H1 (cell line): ENCODE measurements around the gene MRPS12.
A peak's percentile ranks its signal among the peaks of the same experiment; 100 is the strongest.

Experiments
- CHD1 ChIP-seq: IDR thresholded peaks from 2 replicates; pipeline ENCODE4 v1.6.1; 2012; ENCODE audit warnings: low read depth, low read length, improper control_type of control experiment
- EGR1 ChIP-seq: IDR thresholded peaks from 2 replicates; pipeline ENCODE4 v1.6.1; 2011; ENCODE audit warnings: low read depth, low read length, borderline replicate concordance
- EP300 ChIP-seq, 2 experiments: IDR thresholded peaks; 1 replicate in 1 of 2; 2 replicates in 1 of 2; pipeline ENCODE4 v1.6.1; 2011 to 2012; ENCODE audit warnings: low read depth in 2 of 2, low read length in 2 of 2, mild to moderate bottlenecking in 2 of 2, borderline replicate concordance in 1 of 2, inconsistent platforms in 1 of 2, moderate library complexity in 1 of 2
- NRF1 ChIP-seq: IDR thresholded peaks from 2 replicates; pipeline ENCODE4 v1.6.1; 2011; ENCODE audit warnings: mild to moderate bottlenecking, low read depth, low read length, improper control_type of control experiment
- PHF8 ChIP-seq: fragments of 200-600 bp; sonication (generic); conservative IDR thresholded peaks from 2 replicates; pipeline ENCODE4 v1.7.1; 2012; ENCODE audit warnings: low read depth, mild to moderate bottlenecking, inconsistent platforms, low read length, moderate library complexity
- POLR2A ChIP-seq, 2 experiments: IDR thresholded peaks; 1 replicate in 1 of 2; 2 replicates in 1 of 2; pipeline ENCODE4 v1.6.1; 2011; ENCODE audit warnings: low read depth in 2 of 2, low read length in 2 of 2, mild to moderate bottlenecking in 2 of 2; ENCODE audit errors: control extremely low read depth in 1 of 2
- POLR2AphosphoS5 ChIP-seq: IDR thresholded peaks from 2 replicates; pipeline ENCODE4 v1.6.1; 2011; ENCODE audit warnings: low read depth, low read length
- SP2 ChIP-seq: IDR thresholded peaks from 2 replicates; pipeline ENCODE4 v1.6.1; 2012; ENCODE audit warnings: mild to moderate bottlenecking, low read length, inconsistent platforms
- SP4 ChIP-seq: IDR thresholded peaks from 2 replicates; pipeline ENCODE4 v1.6.1; 2012; ENCODE audit warnings: low read length, inconsistent platforms
- TBP ChIP-seq: IDR thresholded peaks from 2 replicates; pipeline ENCODE4 v1.6.1; 2011; ENCODE audit warnings: low read depth, low read length, improper control_type of control experiment
- TCF12 ChIP-seq: IDR thresholded peaks from 2 replicates; pipeline ENCODE4 v1.6.1; 2011; ENCODE audit warnings: low read depth, mild to moderate bottlenecking, low read length
- YY1 ChIP-seq: IDR thresholded peaks from 2 replicates; pipeline ENCODE4 v1.6.1; 2011; ENCODE audit warnings: low read depth, mild to moderate bottlenecking, low read length
- TF ChIP-seq, protein P1 (sequence below), 3 experiments: IDR thresholded peaks; 1 replicate in 2 of 3; 2 replicates in 1 of 3; pipeline versions ENCODE4 v1.5.1 to v1.6.1; 2011; ENCODE audit warnings: low read length in 3 of 3, mild to moderate bottlenecking in 3 of 3, inconsistent platforms in 2 of 3, low read depth in 1 of 3, moderate library complexity in 1 of 3; ENCODE audit not compliant: insufficient read depth in 1 of 3; ENCODE audit errors: control extremely low read depth in 1 of 3
- TF ChIP-seq, protein P2 (sequence below): IDR thresholded peaks from 2 replicates; pipeline ENCODE4 v1.6.1; 2012; ENCODE audit warnings: inconsistent platforms

DNA sequence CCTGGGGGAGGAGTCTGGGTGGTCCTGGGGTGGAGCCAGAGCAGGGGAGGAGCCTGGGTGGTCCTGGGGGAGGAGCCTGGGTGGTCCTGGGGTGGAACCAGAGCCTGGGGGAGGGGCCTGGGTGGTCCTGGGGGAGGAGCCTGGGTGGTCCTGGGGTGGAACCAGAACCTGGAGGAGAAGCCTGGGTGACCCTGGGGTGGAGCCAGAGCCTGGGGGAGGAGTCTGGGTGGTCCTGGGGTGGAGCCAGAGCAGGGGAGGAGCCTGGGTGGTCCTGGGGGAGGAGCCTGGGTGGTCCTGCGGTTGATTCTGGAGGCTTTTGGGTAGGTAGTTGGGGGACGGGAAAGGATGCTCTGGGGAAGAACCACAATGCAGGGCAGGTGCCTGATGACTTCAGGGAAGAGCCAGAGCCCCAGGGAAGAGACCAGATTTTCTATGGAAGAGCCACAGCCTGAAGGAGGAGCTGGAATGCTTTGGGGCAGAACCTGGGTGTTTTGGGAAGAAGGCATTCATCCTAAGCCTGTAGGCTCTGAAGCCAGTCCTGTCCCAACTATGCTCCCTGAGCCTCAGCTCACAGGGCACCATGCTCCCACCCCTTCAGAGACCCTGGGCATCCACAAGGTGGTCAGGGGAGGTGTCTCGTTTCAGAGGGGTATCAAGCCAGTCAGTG is 15.0 kb downstream of the MRPS12 start:
- TF ChIP-seq PHF8 (no peak), NRF1 (no peak), POLR2AphosphoS5 (no peak), YY1 (no peak), EGR1 (no peak), CHD1 (no peak), SP4 (no peak), POLR2A (IDR thresholded peaks at IDR 0.05; ENCODE audit: control extremely low read depth in 1 of 2, low read depth in 2 of 2, low read length in 2 of 2) (0 out of 3 replicates have a peak, but pooled peaks of 1 of the 2 experiments have one; percentile 18), TCF12 (no peak), EP300 (IDR thresholded peaks at IDR 0.05; ENCODE audit: borderline replicate concordance in 1 of 2, low read depth in 2 of 2, low read length in 2 of 2) (no peak), SP2 (no peak), TBP (no peak)
- TF ChIP-seq, protein P1, sequence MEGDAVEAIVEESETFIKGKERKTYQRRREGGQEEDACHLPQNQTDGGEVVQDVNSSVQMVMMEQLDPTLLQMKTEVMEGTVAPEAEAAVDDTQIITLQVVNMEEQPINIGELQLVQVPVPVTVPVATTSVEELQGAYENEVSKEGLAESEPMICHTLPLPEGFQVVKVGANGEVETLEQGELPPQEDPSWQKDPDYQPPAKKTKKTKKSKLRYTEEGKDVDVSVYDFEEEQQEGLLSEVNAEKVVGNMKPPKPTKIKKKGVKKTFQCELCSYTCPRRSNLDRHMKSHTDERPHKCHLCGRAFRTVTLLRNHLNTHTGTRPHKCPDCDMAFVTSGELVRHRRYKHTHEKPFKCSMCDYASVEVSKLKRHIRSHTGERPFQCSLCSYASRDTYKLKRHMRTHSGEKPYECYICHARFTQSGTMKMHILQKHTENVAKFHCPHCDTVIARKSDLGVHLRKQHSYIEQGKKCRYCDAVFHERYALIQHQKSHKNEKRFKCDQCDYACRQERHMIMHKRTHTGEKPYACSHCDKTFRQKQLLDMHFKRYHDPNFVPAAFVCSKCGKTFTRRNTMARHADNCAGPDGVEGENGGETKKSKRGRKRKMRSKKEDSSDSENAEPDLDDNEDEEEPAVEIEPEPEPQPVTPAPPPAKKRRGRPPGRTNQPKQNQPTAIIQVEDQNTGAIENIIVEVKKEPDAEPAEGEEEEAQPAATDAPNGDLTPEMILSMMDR (IDR thresholded peaks at IDR 0.05; ENCODE audit: control extremely low read depth in 1 of 3, insufficient read depth in 1 of 3, low read depth in 1 of 3, low read length in 3 of 3), result no peak
- TF ChIP-seq, protein P2, sequence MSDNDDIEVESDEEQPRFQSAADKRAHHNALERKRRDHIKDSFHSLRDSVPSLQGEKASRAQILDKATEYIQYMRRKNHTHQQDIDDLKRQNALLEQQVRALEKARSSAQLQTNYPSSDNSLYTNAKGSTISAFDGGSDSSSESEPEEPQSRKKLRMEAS, result no peak
